IPS-NIHi11 (cell line): ENCODE results near the gene UMPS.
"Not testable (repeated sequence)": the region's sequence is repeated elsewhere in the genome, so short reads cannot be mapped to it uniquely, and the experiment has no call there.

ENCODE experiments used
- DNase-seq: peaks from one replicate; pipeline ENCODE4 v3.0.0; 2012; ENCODE audit warnings: mixed read lengths, low spot score

UMPS gene

DNA sequence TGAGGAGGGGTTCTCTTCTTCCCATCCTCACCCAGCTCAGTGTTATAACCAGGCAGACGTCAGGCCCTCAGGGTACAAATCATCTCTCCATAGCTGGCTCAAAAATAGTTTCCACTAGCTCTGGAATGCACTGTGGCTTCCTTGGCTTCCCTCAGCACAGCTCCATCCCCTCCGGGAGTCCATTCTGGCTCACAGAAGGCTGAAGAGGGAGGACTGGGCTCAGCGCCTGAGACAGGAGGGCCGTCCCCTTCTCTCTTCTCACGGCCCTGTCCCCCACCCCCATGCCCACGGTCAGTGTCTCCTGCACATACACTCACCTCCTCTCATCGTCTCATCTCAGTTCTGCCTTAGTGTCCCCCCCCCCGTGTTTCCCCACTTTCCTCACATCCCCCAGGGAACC lies 50.1 kb downstream of the UMPS start:
- no peak for DNase-seq

DNA sequence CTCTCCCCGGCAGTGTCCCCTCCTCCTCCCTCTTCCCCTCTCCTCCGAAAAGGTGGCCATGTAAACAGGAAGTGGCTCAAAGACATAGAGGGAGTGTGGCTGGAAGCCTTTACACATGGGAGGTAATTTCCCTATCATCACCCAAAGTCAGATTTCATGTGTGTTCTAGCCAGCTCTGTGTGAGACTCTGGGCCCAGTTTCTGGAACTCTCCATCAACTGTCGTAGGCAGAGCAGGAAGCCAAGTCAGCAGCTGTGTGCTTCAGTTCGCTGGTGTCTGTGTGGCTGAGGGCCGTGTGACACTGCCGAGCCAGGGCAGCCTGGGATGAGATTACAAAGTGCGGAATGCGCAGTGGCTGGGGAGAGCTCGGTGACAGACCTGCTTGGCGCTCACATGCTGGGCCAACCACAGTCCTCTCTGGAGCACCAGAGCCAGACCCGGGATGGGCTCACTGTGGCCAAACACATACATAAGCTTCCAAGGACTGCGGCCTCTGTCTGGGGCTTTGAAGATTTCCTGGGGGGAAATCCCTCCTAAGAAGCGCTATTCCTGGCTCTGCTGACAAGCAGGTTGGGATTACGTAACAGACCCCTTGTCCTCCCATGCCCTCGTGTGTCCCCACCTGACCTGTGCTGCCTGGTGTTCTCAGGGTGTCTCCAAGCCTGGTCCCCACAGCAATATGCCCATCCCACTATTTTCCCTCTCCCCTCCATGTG lies 50.7 kb downstream of the UMPS start:
- peak; percentile 44 for DNase-seq

DNA sequence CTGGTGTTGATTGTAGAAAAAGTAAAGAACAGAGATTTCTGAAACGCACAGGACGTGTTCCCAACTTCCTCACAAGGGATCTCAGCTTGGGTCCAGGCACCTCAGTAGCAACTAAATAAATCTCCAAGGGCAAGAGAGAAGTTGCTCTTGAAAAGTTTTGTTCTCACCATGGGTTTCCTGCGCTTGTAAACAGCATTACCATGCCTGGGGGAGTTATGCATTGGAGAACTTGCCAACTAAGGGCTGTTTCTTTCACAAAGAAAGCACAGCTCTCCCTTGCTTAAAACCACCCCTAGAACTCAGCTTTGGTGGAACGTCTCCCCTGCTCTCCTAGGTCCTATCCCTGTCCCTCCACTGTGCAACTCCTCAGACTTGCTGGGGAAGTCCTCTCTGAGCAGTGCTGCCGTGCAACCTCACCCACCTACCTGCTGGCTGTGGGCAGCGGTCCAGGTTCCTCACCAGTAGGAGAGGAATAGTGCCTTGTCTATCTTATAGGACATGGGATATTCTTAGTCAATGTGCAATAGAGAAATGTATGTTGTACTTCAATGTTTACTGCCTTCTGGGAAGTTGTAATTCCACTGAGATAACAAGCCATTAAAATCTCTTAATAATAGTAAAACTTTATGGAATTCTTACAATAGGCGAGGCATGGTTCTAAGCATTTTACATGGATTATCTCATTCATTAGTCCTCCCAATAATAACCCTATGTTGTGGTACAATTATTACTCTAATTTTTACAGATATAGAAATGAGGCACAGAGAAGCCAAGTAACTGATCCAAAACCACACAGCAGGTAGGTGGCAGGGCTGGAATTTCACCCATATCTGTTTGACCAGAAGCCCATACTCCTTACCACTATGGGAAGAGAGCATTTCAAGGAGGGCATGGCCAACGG lies 51.5 kb downstream of the UMPS start:
- DNase-seq, result no peak

DNA sequence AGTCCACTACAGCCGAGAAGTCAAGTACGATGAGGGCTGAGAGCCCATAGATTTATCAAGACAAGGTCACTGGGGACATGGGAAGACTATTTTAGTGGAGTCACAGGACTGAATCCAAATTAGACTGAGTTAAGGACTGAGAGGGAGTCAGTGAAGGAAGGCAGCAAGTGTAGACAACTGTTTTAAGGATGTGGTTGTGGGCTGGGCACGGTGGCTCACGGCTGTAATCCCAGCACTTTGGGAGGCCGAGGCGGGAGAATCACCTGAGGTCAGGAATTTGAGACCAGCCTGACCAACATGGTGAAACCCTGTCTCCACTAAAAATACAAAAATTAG lies 52.1 kb downstream of the UMPS start:
- not testable (repeated sequence) for DNase-seq

DNA sequence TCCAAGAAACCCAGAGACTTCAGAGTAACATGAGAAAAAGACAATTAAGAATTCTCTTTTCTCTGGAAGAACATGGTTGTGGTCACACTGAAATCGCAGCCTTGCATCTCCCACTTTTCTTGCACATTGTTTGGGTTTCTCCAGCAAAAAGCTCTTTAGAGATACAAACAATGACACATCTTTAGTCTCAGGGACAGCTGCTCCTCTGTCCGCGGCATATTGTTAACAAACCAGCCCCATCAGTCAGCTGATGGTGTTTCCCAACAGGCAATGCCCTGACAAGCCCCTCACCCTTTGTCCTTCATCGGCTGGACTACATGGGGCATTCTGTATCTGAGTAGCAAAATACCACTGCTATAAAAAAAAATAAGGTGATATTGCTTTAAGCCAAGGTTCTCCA lies 53.4 kb downstream of the UMPS start:
- DNase-seq, result no peak

DNA sequence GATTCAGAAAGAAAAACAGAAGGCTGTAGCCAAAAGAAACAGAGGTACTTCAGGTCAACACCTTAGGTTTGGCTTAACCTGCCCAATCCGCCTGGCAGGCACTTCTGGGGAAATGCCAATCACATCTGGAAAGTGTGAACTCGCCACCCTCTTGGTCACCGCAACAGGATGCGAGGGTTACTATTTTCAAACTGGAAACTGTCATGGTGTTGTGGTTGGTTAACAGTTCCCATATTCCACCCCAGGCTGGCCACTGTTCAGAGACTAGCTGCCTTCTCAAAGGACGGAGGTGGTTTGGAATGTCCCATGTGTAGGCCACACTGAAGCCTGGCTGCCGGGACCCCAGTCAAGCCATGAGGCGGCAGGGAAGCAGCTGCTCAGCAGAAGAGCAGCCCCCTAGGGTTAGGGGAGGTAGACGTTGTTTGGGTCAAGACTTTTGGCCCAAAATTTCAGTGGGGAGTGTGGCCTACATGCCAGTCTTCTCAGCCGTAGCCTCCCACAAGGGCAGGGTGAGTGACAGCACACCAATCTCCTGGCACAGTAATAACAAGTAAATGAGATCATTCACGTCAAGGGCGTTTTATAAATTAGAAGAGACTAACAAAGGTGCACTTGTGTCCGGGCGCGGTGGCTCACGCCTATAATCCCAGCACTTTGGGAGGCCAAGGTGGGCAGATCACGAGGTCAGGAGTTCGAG lies 54.6 kb downstream of the UMPS start:
- no peak for DNase-seq

DNA sequence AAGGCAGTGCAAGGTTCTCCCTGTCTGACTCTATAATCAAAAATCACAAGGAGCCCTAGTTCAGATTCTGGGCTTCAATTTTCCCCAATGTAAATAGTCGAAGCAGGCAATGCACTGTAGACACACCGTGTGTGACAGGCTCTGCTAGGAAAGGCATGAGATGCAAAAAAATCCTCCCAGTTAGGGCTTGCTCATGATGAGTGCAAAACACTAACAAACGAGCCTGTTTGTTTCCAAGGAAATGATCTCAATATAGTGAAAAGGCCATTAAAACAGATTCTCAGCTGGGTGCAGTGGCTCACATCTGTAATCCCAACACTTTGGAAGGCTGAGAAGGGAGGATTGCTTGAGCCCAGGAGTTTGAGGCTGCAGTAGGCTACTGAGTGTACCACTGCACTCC lies 55.7 kb downstream of the UMPS start:
- no peak for DNase-seq

DNA sequence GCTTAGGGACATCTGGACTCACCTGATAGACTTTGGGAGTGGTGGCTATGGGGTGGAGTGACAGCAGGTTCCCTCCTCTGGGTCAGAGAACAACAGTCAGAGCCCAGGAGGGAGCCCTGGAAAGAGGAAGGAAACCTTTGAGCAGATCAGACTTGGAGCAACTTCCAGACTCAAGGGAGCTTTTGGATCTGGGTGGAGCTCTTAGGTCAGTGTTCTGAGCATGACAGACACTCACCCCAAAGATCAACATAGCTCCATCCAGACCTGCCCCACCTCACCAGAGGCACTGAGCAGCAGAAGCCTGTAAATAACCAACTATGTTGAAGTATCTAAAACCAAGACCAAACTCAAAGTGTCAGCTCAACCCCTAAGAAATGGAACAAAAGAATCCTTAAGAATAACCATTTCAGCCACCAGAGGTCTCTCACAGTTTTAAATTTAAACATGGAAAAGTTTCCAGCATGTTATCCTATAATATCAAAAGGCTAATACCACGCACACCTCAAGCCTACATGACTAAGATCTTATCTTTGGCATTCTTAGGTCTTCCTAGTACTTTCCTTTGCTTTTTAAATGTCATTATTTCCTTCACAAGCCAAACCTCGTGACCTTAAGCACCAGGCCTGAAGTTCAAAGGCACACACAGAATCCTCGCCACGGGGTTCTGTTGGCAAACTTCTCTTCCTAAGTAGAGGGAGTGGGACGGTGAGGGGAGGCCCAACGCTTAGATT lies 56.4 kb downstream of the UMPS start:
- DNase-seq, result no peak

DNA sequence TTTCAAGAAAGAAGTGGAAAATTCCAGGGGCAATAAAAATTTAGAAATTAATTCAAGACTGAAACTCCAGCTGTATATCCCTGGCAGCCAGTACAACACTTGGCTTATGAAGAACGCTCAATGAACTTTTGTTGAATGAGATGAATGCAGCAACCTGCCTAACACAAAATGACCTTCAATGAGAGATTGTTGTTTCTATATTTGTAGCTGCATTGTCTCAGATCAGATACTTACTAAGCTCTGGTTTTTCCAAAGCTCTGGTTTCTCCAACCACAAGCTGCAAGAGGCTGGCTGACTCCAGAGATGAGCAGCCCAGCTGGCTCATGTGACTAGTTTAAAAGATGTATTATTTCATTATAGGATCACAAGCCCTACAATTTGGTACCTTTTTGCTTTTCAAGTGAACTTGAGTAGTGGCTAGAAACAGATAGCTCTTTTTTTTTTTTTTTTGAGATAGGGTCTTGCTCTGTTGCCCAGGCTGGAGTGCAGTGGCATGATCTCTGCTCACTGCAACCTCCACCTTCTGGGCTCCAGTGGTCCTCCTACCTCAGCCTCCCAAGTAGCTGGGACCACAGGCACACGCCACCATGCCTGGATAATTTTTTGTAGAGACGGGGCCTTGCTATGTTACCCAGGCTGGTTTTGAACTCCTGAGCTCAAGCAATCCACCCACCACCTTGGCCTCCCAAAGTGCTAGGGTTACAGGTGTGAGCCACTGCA lies 57.4 kb downstream of the UMPS start:
- no peak for DNase-seq

DNA sequence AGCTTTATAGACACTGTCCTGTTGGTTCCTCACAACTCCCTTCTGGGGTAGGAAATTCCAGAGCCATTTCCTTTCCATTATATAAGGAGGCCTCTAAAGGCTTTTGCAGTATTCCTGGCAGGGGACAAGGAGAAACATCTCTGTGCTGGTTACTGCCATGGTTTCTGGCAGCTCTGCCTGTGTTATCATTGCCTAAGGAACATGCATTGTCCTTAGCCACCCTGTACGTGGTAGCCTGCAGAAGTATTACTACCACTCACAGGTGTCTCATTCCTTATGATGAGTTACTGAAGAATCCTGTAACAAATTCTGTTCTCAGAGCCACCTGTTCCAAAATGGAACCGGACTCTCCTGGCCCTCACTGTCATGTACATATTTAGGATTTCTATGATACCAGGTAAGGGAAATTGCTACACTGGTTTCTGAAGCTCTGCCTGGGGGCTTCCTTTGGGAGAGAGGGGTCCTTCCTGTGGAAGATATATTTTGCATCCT lies 58.0 kb downstream of the UMPS start:
- DNase-seq, result no peak

DNA sequence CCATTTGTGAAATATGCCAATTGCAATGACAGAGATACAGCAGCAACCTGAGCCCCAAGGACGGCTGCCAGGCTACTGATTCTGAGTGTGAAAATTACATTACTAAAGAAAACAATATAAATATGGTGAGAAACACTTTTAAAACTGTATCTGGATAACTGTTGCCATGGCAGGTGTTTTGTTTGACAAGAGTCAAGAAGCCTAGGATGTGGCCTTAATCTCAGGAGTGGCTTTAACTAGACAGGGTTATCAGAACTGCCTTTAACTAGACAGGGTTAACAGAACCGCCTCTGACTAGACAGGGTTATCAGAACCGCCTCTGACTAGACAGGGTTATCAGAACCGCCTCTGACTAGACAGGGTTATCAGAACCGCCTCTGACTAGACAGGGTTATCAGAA lies 58.9 kb downstream of the UMPS start:
- DNase-seq, result not testable (repeated sequence)

DNA sequence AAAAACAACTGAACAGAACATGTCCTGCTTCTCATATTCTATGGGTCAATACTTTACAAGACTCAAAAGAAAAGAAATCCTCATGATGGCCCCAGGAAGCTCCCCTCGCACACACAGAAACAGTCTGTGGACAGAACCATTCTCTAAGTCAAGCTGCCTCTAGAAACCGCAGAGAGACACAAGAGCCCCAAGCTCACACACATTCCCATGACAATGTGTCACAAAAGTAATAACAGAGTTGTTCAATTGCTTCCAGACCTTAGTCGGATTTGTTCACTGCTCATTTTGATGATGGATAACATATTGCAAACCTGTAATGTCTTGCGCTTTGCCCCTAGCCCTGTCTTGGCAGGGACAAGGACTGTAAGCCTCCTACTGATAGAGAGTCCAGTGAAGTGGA lies 60.9 kb downstream of the UMPS start:
- DNase-seq, result no peak

DNA sequence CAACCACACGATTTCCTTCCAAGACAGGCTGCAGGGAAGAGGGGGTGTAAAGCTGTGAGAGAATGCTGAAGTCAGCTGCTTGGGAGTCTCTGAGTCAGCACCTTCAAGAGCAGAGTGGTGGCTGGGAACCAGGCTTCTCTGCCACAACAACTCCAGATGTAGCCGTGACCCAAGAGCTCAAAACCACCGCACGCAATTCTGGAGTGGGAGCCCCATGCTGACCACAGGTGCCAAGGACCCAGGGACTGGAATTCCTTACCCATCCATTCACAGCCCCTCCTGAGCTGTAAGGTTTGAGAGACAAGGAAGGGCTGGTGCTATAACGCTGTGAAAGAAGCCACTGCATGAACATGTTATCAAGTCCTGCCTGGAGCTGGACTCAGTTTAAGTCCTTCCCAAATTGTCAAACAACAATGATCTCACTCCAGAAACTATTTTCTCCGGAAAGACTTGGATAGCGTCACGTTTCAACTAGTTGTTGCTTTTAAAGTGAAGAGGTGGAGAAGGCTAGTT lies 61.4 kb downstream of the UMPS start:
- DNase-seq, result no peak

DNA sequence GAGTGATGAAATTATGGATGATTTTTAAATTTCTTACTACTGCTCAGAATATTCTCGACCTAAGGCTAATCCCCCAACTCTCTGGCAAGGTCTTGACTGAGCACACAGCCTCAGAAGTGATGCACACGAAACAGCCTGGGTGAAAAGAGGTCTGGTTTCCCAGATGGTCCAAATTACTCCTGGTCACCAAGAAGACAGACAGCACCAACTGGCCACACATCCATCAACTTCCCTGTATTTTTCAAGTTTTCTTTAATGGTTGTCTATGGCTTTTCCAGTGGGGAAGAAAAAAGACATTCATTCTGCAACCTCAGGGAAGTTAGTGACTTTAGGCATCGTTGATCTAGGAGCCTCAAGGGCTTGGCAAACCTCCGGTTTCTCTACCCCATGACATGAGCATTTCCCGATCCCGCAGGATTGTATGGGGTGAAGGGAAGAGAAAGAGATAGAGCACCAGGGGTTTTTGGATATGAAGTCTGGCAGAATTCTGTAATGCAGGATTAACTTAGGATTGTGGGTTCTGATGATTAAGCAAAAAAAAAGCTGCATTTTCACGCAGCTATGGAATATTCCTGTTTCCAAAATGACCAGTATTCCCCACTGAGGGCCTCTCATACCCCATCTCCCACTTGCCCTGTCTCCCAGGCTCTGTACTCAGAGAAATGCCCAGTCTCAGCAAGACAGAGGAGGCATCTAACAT lies 62.2 kb downstream of the UMPS start:
- DNase-seq, result no peak

DNA sequence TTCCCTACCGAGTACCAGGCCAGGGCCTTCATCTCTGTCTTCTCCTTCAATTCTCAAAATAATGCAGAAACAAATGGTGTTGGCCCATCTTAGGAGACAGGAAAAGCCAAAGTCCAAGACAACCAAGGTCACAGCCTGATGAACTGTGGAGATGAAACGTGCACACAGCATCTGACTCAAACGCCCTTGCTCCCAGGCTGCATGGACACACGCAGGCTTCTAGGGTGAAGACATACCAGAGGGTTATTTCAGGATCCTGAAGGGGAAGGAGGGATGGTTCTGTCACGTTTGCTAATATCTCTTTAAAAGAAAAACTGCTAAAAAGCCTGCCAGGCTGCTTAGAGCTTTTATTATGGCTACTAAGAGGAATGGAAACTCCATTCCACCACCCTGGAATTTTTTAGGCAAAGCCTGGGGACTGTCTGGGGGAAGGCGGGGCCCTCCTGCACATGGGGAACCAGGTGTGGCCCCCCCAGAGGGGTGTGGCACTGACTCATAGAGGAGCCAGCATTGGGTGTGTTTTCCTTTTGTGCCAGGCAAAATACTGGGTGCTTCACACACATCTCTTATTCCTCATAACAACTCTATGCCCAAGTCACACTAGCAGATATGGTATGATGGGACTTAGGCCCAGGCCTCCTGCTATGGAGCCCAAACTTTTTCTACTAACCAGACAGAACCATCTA lies 62.9 kb downstream of the UMPS start:
- no peak for DNase-seq

DNA sequence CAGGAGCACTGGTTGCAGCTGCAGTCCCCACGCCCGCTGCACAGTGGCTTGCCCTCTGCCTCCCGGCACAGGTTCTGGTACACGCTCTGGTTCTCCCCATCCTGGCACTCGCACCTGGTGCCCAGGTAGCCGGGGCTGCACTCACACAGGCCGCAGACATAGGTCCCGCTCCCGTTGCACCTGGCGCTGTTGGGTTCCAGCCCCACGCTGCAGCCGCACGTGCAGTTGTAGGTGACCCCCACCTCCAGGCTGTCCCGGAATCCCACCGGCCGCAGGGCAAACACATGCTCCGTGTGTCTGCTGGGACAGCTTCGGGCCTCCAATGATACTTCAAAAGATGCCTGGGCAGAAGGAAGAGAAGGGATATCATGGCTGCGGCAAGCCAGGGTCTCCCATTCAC lies 66.2 kb downstream of the UMPS start:
- no peak for DNase-seq

DNA sequence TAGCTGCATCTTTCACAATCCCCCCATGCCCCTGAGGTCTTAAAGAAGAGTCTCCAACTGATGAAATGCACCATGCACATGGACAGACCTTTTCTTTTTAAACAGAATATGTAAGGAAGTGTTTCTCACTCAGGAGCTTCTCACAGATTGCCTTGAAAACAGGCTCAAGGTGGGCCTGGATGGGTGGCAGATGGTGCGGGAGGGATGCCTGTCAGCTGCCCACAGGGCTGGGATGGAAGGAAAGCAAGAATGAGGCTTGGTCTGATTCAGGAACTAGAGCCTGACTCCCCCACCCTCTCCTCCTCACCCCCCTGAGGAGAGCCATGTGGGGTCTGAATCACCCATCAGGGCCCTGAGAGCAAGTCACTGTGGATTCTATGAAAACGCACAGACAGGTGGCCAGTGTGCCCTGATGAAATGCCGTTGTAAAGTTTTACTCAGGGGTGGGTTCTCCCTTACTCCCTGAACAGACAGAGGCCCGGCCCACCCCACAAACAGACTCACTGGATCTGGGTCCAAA lies 67.2 kb downstream of the UMPS start:
- DNase-seq, result no peak
